ENCODE measurements around the gene ITGB4.

Gene ITGB4

GRCh38 chr17:75691371-75691791, 29.9 kb upstream of the ITGB4 start:
- no peak overlapping the region for H3K4me3 ChIP-seq (replicated peaks in 1 of 2; ENCODE audit: low read depth in 2 of 2, low read length in 2 of 2)
- TF ChIP-seq CTCF (IDR thresholded peaks at IDR 0.05; ENCODE audit: low read depth, low read length): no peak
- peak in 1 of 2 donors; percentile 62 for DNase-seq (ENCODE audit: low read depth in 2 of 2)

- no peak for TF ChIP-seq CTCF (IDR thresholded peaks at IDR 0.05; ENCODE audit: low read depth, low read length)
- H3K4me3 ChIP-seq (replicated peaks in 1 of 2; ENCODE audit: low read depth in 2 of 2, low read length in 2 of 2): no peak overlapping the region
These were observed 29.2 kb upstream of the ITGB4 start for GRCh38 chr17:75691801-75692626.

GRCh38 chr17:75692976-75693375, 28.3 kb upstream of the ITGB4 start:
- TF ChIP-seq CTCF (IDR thresholded peaks at IDR 0.05; ENCODE audit: low read depth, low read length): no peak
- no peak overlapping the region for H3K4me3 ChIP-seq (replicated peaks in 1 of 2; ENCODE audit: low read depth in 2 of 2, low read length in 2 of 2)
- DNase-seq (ENCODE audit: low read depth in 2 of 2): no peak

More at GRCh38 chr17:75691801-75692626, 29.2 kb upstream of the ITGB4 start:
- DNase-seq (ENCODE audit: low read depth in 2 of 2): no peak

GRCh38 chr17:75693500-75694481, 27.5 kb upstream of the ITGB4 start:
- H3K4me3 ChIP-seq (replicated peaks in 1 of 2; ENCODE audit: low read depth in 2 of 2, low read length in 2 of 2): no peak overlapping the region
- TF ChIP-seq CTCF (IDR thresholded peaks at IDR 0.05; ENCODE audit: low read depth, low read length): no peak
- peak; percentile 84 to 92 for DNase-seq (ENCODE audit: low read depth in 2 of 2)

GRCh38 chr17:75694536-75694935, 26.7 kb upstream of the ITGB4 start:
- DNase-seq (ENCODE audit: low read depth in 2 of 2): no peak
- no peak overlapping the region for H3K4me3 ChIP-seq (replicated peaks in 1 of 2; ENCODE audit: low read depth in 2 of 2, low read length in 2 of 2)

More at GRCh38 chr17:75694536-75694935, 26.7 kb upstream of the ITGB4 start:
- no peak for TF ChIP-seq CTCF (IDR thresholded peaks at IDR 0.05; ENCODE audit: low read depth, low read length)

Data from cardiac fibroblast (primary cell).